ENCODE results near the gene MDM2.
"Not testable (repeated sequence)": the region's sequence is repeated elsewhere in the genome, so short reads cannot be mapped to it uniquely, and the experiment has no call there.

Gene MDM2

GRCh38 chr12:68786929-68787328, 21.0 kb upstream of the MDM2 start:
- no peak for DNase-seq

- DNase-seq, result no peak
These were observed 19.3 kb upstream of the MDM2 start for GRCh38 chr12:68788554-68789143.

- no peak for DNase-seq
These were observed 18.7 kb upstream of the MDM2 start for GRCh38 chr12:68789144-68789878.

- no peak for DNase-seq
These were observed 17.7 kb upstream of the MDM2 start for GRCh38 chr12:68790081-68790951.

GRCh38 chr12:68790952-68791234, 17.1 kb upstream of the MDM2 start:
- no peak for DNase-seq

- no peak for DNase-seq
These were observed 16.0 kb upstream of the MDM2 start for GRCh38 chr12:68791897-68792481.

GRCh38 chr12:68792952-68793351, 15.0 kb upstream of the MDM2 start:
- no peak for DNase-seq

- no peak for DNase-seq
These were observed 14.5 kb upstream of the MDM2 start for GRCh38 chr12:68793436-68793835.

- no peak for DNase-seq
These were observed 13.9 kb upstream of the MDM2 start for GRCh38 chr12:68793975-68794652.

GRCh38 chr12:68794653-68795251, 13.2 kb upstream of the MDM2 start:
- DNase-seq, result no peak

- DNase-seq, result no peak
These were observed 11.6 kb upstream of the MDM2 start for GRCh38 chr12:68796399-68796798.

GRCh38 chr12:68798882-68799234, 9.1 kb upstream of the MDM2 start:
- DNase-seq, result no peak

GRCh38 chr12:68800294-68800693, 7.7 kb upstream of the MDM2 start:
- DNase-seq, result no peak

- DNase-seq, result not testable (repeated sequence)
These were observed 6.9 kb upstream of the MDM2 start for GRCh38 chr12:68801124-68801523.

- not testable (repeated sequence) for DNase-seq
These were observed 5.6 kb upstream of the MDM2 start for GRCh38 chr12:68802372-68802745.

GRCh38 chr12:68802911-68803651, 4.9 kb upstream of the MDM2 start:
- DNase-seq, result not testable (repeated sequence)

- DNase-seq, result no peak
These were observed 3.9 kb upstream of the MDM2 start for GRCh38 chr12:68803948-68804656.

GRCh38 chr12:68804657-68805591, 3.1 kb upstream of the MDM2 start:
- DNase-seq, result no peak

GRCh38 chr12:68805592-68806120, 2.3 kb upstream of the MDM2 start:
- DNase-seq, result no peak
